Measurements from ENCODE around the gene CHRNB2. TPM values are rescaled to one million over a fixed set of nuclear protein-coding genes. Genes with fewer than 3 reads are reported as not detected.

Gene CHRNB2
- total RNA-seq, 1 donor from 2014 or later, result 4.2 TPM

DNA sequence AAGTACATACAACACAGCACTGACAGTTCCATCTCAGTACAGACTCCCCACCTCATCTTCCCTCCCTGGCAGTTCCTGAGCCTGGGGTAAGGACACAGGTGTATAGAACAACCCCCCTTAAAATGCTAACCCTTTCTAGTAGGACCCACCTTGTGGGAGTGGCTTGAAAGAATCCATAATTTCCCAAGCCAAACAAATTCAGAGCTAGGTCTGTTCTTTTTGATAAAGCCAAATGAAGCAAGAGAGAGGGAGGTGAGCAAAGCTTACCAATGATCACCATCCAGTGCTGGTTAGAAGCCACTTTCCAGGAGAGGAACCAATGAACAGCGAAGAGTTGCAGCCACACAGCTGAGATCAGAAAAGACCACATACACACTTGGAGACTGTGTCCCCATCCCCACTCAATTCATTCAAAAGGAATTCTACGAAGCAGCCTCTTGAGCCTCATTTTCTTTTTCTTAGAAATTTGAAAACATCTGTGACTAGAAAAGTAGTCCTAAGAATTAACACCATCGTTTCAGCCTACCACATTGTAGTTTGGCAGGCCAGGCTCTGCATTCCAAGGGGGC lies 18.3 kb upstream of the CHRNB2 start:
- Mint-ChIP-seq H3K4me3 (no peak overlapping the region), H3K27ac (no peak overlapping the region), H3K36me3 (peaks cover 21% of the 10 kb centered on the region), H3K27me3 (peaks cover 5% of the 10 kb centered on the region), H3K4me1 (ENCODE audit: unreplicated experiment) (peaks cover 15% of the 10 kb centered on the region), H3K9me3 (no peaks in the 10 kb centered on the region)
- no peak for DNase-seq (ENCODE audit: extremely low spot score, unreplicated experiment)
- TF ChIP-seq, protein P1, sequence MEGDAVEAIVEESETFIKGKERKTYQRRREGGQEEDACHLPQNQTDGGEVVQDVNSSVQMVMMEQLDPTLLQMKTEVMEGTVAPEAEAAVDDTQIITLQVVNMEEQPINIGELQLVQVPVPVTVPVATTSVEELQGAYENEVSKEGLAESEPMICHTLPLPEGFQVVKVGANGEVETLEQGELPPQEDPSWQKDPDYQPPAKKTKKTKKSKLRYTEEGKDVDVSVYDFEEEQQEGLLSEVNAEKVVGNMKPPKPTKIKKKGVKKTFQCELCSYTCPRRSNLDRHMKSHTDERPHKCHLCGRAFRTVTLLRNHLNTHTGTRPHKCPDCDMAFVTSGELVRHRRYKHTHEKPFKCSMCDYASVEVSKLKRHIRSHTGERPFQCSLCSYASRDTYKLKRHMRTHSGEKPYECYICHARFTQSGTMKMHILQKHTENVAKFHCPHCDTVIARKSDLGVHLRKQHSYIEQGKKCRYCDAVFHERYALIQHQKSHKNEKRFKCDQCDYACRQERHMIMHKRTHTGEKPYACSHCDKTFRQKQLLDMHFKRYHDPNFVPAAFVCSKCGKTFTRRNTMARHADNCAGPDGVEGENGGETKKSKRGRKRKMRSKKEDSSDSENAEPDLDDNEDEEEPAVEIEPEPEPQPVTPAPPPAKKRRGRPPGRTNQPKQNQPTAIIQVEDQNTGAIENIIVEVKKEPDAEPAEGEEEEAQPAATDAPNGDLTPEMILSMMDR (conservative IDR thresholded peaks at IDR 0.05), result no peak

DNA sequence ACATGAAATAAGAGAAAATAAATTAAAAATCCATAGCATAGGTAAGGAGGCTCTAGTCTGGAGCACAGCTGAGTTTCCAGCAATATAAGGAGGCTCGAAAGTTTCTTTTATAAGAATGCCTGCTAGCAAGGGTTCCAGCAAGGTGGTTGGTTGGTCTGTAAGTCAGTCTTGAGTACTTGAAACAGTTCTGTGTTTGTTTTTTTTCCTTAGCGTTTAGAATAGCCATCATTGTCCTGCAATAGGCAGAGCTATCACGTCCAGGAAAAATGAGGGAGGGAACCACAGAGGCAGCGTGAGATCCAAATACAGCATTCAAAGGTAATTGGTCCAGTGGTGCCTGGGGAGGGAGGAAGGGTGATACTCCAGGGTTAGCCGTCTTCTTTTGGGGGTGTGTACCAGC lies 17.5 kb upstream of the CHRNB2 start:
- TF ChIP-seq, protein P1 (conservative IDR thresholded peaks at IDR 0.05), result no peak
- H3K4me3 Mint-ChIP-seq, result no peak overlapping the region
- H3K9me3 Mint-ChIP-seq, result no peaks in the 10 kb centered on the region
- H3K4me1 Mint-ChIP-seq (ENCODE audit: unreplicated experiment), result peaks cover 15% of the 10 kb centered on the region
- no peak overlapping the region for H3K27ac Mint-ChIP-seq
- peaks cover 26% of the 10 kb centered on the region for H3K36me3 Mint-ChIP-seq
- no peak for DNase-seq (ENCODE audit: extremely low spot score, unreplicated experiment)
- H3K27me3 Mint-ChIP-seq, result no peaks in the 10 kb centered on the region

DNA sequence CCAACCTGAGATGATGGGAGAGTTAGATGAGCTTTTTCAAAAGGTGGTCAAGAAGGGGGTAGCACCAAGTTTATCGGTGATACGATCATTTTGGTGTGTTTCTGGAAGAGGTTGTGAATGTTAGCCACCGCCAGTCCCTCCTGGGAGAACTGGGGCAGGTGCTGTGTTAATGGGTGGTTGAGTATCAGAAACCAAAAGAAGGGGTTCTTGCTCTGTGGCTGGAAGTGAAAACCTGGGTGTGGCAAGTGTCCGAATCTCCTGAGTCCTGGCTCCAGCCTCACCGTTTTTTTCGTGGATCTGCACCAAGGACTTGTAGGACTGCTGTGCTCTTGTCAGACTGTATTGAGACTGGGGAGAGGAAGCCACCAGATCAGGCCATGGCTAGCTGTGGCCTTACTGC lies 16.9 kb upstream of the CHRNB2 start:
- TF ChIP-seq, protein P1 (conservative IDR thresholded peaks at IDR 0.05), result no peak
- peaks cover 16% of the 10 kb centered on the region for H3K4me1 Mint-ChIP-seq (ENCODE audit: unreplicated experiment)
- no peaks in the 10 kb centered on the region for H3K9me3 Mint-ChIP-seq
- no peak overlapping the region for H3K27ac Mint-ChIP-seq
- H3K4me3 Mint-ChIP-seq, result no peak overlapping the region
- peaks cover 28% of the 10 kb centered on the region for H3K36me3 Mint-ChIP-seq
- DNase-seq (ENCODE audit: extremely low spot score, unreplicated experiment), result no peak
- no peaks in the 10 kb centered on the region for H3K27me3 Mint-ChIP-seq

DNA sequence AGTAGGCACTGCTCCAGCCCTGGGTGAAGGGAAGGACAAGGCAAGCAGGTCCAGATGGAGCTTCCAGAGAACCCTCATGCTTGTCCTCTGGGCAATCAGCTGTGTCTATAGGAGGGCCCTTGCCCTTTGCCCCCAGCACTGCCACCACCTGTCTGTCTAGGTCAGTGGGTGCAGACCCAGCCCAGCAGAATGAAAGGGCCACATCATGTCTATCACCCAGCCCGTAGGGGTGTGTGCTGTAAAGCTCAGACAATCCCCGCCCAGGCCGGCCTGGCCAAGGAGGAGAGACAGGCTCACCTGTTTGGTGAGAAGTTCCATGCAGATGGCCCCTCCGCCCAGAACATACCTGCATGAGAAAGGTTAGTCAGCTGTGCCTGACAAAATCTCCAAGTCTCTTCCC lies 16.1 kb upstream of the CHRNB2 start:
- Mint-ChIP-seq H3K4me1 (ENCODE audit: unreplicated experiment) (peaks cover 25% of the 10 kb centered on the region), H3K4me3 (no peak overlapping the region), H3K9me3 (no peaks in the 10 kb centered on the region), H3K36me3 (peaks cover 32% of the 10 kb centered on the region), H3K27ac (no peak overlapping the region), H3K27me3 (no peaks in the 10 kb centered on the region)
- no peak for DNase-seq (ENCODE audit: extremely low spot score, unreplicated experiment)
- TF ChIP-seq, protein P1 (conservative IDR thresholded peaks at IDR 0.05), result no peak

DNA sequence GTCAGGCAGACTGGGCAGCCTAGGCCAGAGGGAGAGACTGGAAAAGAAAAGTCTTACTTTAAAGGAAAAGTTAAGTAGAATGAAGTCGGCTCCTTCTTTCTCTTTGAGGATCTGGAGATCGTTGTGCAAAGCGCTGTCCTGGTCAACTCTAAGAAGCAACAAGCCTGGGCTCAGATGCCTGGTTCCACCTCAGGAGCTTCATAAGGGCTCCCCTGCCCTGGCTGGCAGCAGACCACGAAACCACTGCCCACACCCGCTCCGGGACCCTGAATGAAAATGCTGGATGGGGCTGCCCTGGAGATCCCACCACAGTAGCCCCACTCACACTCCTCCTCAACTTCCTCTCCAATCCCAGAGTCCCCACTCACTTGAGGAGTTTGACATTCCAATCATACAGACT lies 15.5 kb upstream of the CHRNB2 start:
- Mint-ChIP-seq H3K27me3 (no peaks in the 10 kb centered on the region), H3K9me3 (no peaks in the 10 kb centered on the region), H3K27ac (no peak overlapping the region), H3K4me1 (ENCODE audit: unreplicated experiment) (peaks cover 27% of the 10 kb centered on the region), H3K36me3 (peaks cover 32% of the 10 kb centered on the region), H3K4me3 (no peak overlapping the region)
- TF ChIP-seq, protein P1 (conservative IDR thresholded peaks at IDR 0.05), result no peak
- no peak for DNase-seq (ENCODE audit: extremely low spot score, unreplicated experiment)
